Fibroblast of skin of left biceps (primary cell): ENCODE data around the gene IMMP2L.
"Not testable (repeated sequence)": the region's sequence is repeated elsewhere in the genome, so short reads cannot be mapped to it uniquely, and the experiment has no call there.

Experiments
- DNase-seq, 2 experiments: peaks; one replicate each; pipeline ENCODE4 v3.0.0-alpha.2; 2013; ENCODE audit warnings: low read depth in 2 of 2

The IMMP2L gene

GRCh38 chr7:111509288-111509687 is 53.0 kb downstream of the IMMP2L start:
- no peak for DNase-seq

GRCh38 chr7:111508387-111508786 is 53.9 kb downstream of the IMMP2L start:
- no peak for DNase-seq

GRCh38 chr7:111505422-111505821 is 56.9 kb downstream of the IMMP2L start:
- DNase-seq, result not testable (repeated sequence)

- not testable (repeated sequence) for DNase-seq
Measured at GRCh38 chr7:111501799-111502198, 60.5 kb downstream of the IMMP2L start.

- DNase-seq, result no peak
Measured at GRCh38 chr7:111499027-111499426, 63.3 kb downstream of the IMMP2L start.

GRCh38 chr7:111498391-111499007 is 63.8 kb downstream of the IMMP2L start:
- DNase-seq, result no peak

- DNase-seq, result no peak
Measured at GRCh38 chr7:111495173-111495810, 67.0 kb downstream of the IMMP2L start.

- DNase-seq, result no peak
Measured at GRCh38 chr7:111492234-111492633, 70.1 kb downstream of the IMMP2L start.

- peak; percentile 15 to 22 for DNase-seq
Measured at GRCh38 chr7:111486472-111487142, 75.7 kb downstream of the IMMP2L start.

GRCh38 chr7:111485701-111486380 is 76.5 kb downstream of the IMMP2L start:
- no peak for DNase-seq

GRCh38 chr7:111483078-111483477 is 79.2 kb downstream of the IMMP2L start:
- no peak for DNase-seq

GRCh38 chr7:111477462-111478225 is 84.6 kb downstream of the IMMP2L start:
- no peak for DNase-seq

- DNase-seq, result no peak
Measured at GRCh38 chr7:111476586-111477293, 85.6 kb downstream of the IMMP2L start.

GRCh38 chr7:111475959-111476358 is 86.3 kb downstream of the IMMP2L start:
- DNase-seq, result no peak

GRCh38 chr7:111475419-111475748 is 86.9 kb downstream of the IMMP2L start:
- DNase-seq, result no peak

- no peak for DNase-seq
Measured at GRCh38 chr7:111474723-111475418, 87.4 kb downstream of the IMMP2L start.

- no peak for DNase-seq
Measured at GRCh38 chr7:111473449-111474198, 88.7 kb downstream of the IMMP2L start.

- DNase-seq, result no peak
Measured at GRCh38 chr7:111470998-111471397, 91.3 kb downstream of the IMMP2L start.

- DNase-seq, result not testable (repeated sequence)
Measured at GRCh38 chr7:111469894-111470293, 92.4 kb downstream of the IMMP2L start.

GRCh38 chr7:111465774-111466173 is 96.5 kb downstream of the IMMP2L start:
- not testable (repeated sequence) for DNase-seq
